HepG2 (cell line): ENCODE measurements around the gene STXBP4. TPM values are rescaled to one million over a fixed set of nuclear protein-coding genes. Genes with fewer than 3 reads are reported as not detected.

ENCODE experiments used
- ATAC-seq: fragments of 200-7000 bp; cut with Tn5 transposase; 3 replicates; pipeline ENCODE4 v1.9.1; 2020; ENCODE audit warnings: mild to moderate bottlenecking, moderate library complexity
- BruUV-seq: library from RNA; stranded (reverse); fragments of 400-500 nt; replicated peaks from 2 replicates; lab custom pipeline; 2021; lab: Mats Ljungman, UMichigan
- CTCF ChIA-PET: fragments of 300-600 bp; formaldehyde crosslinking; extraction: SDS; loops from one replicate; lab custom pipeline; 2021; ENCODE audit warnings: low total read pairs, inconsistent platforms, low intra/inter-chr PET ratio; lab: Yijun Ruan, JAX
- POLR2A ChIA-PET: fragments of 350-600 bp; sonication (Branson Sonifier 250); formaldehyde crosslinking; loops from one replicate; lab custom pipeline; 2020; ENCODE audit warnings: antibody characterized with exemption, inconsistent platforms; lab: Yijun Ruan, JAX
- DNase-seq: peaks from one replicate; pipeline ENCODE4 v3.0.0-alpha.2; 2015; ENCODE audit warnings: low spot score
- FAIRE-seq: peaks from 3 replicates; lab custom pipeline; 2011; peaks lifted over from hg19 to GRCh38; lab: Jason Lieb, UNC
- H2AFZ ChIP-seq: one replicate; pipeline ENCODE4 v1.6.1; 2011; ENCODE audit warnings: low read length, inconsistent platforms
- H3K27ac ChIP-seq: fragments of 300-600 bp; 3 replicates; pipeline ENCODE4 v1.8.0; 2011; ENCODE audit warnings: mixed run types, mild to moderate bottlenecking, mixed read lengths, low read length, inconsistent platforms; ENCODE audit not compliant: insufficient read depth; ENCODE audit errors: extremely low read length
- H3K27me3 ChIP-seq, 2 experiments: fragments of 200-600 bp in 1 of 2; 2 replicates in 1 of 2; 3 replicates in 1 of 2; pipeline versions ENCODE4 v1.6.0 to v1.8.0; 2011; ENCODE audit warnings: low read length in 2 of 2, mild to moderate bottlenecking in 2 of 2, moderate library complexity in 2 of 2, inconsistent platforms in 1 of 2; ENCODE audit not compliant: insufficient read depth in 2 of 2, control insufficient read depth in 1 of 2
- H3K36me3 ChIP-seq, 2 experiments: fragments of 200-600 bp in 1 of 2; replicated peaks in 1 of 2; 2 replicates in 1 of 2; 3 replicates in 1 of 2; pipeline versions ENCODE4 v1.5.1 to v1.8.0; 2011; ENCODE audit warnings: low read length in 2 of 2, inconsistent platforms in 1 of 2; ENCODE audit not compliant: insufficient read depth in 2 of 2, control insufficient read depth in 1 of 2
- H3K4me1 ChIP-seq: 2 replicates; pipeline ENCODE4 v1.5.1; 2012; ENCODE audit warnings: low read length, inconsistent platforms; ENCODE audit not compliant: insufficient read depth
- H3K4me2 ChIP-seq: 2 replicates; pipeline ENCODE4 v1.6.0; 2011; ENCODE audit warnings: low read depth, low read length, inconsistent platforms
- H3K4me3 ChIP-seq, 3 experiments: fragments of 200-600 bp in 1 of 3; sonication (generic), shearing (Covaris generic) in 1 of 3; replicated peaks in 1 of 3; 2 replicates each; pipeline ENCODE4 v1.5.1; 2011 to 2016; ENCODE audit warnings: low read length in 3 of 3, inconsistent platforms in 2 of 3, low read depth in 2 of 3, mild to moderate bottlenecking in 2 of 3, control low read depth in 1 of 3, mixed read lengths in 1 of 3; ENCODE audit not compliant: insufficient read depth in 1 of 3
- H3K79me2 ChIP-seq: one replicate; pipeline ENCODE4 v1.6.1; 2011; ENCODE audit warnings: low read length, inconsistent platforms; ENCODE audit not compliant: insufficient read depth
- H3K9ac ChIP-seq: 2 replicates; pipeline ENCODE4 v1.6.0; 2011; ENCODE audit warnings: mild to moderate bottlenecking, low read depth, low read length, inconsistent platforms; ENCODE audit not compliant: insufficient read depth
- H3K9me3 ChIP-seq: 2 replicates; pipeline ENCODE4 v1.5.1; 2012; ENCODE audit warnings: mild to moderate bottlenecking, low read length
- H4K20me1 ChIP-seq: 2 replicates; pipeline ENCODE4 v1.6.0; 2011; ENCODE audit warnings: inconsistent platforms, mild to moderate bottlenecking, low read length, moderate library complexity; ENCODE audit not compliant: insufficient read depth
- DR1 ChIP-seq: sonication (generic); formaldehyde crosslinking; IDR thresholded peaks from 2 replicates; pipeline ENCODE4 v1.8.0; 2021; ENCODE audit warnings: mild to moderate bottlenecking, missing genetic modification reagents, inconsistent platforms
- GABPB1 ChIP-seq: IDR thresholded peaks from 2 replicates; pipeline ENCODE4 v1.6.1; 2016; ENCODE audit warnings: mild to moderate bottlenecking, missing genetic modification reagents, moderate library complexity, missing compliant biosample characterization
- HOXA9 ChIP-seq: sonication (generic); formaldehyde crosslinking; IDR thresholded peaks from 2 replicates; pipeline ENCODE4 v1.8.1; 2022; ENCODE audit warnings: missing genetic modification reagents, mild to moderate bottlenecking, moderate library complexity, borderline replicate concordance
- RFX1 ChIP-seq: fragments of 450-650 bp; IDR thresholded peaks from 2 replicates; pipeline ENCODE4 v1.6.1; 2017
- RFXAP ChIP-seq: sonication (generic); formaldehyde crosslinking; IDR thresholded peaks from 2 replicates; pipeline ENCODE4 v1.4.0; 2020; ENCODE audit warnings: missing genetic modification reagents, borderline replicate concordance
- SIN3A ChIP-seq: IDR thresholded peaks from 2 replicates; pipeline ENCODE4 v1.6.1; 2011; ENCODE audit warnings: low read depth, mild to moderate bottlenecking, control low read depth, low read length, borderline replicate concordance
- SMARCE1 ChIP-seq: fragments of 450-650 bp; IDR thresholded peaks from 2 replicates; pipeline ENCODE4 v1.6.1; 2017; ENCODE audit warnings: borderline replicate concordance
- SRY ChIP-seq: sonication (generic); formaldehyde crosslinking; IDR thresholded peaks from 2 replicates; pipeline ENCODE4 v1.8.0; 2022; ENCODE audit warnings: mild to moderate bottlenecking, missing genetic modification reagents
- ZNF180 ChIP-seq: sonication (generic); formaldehyde crosslinking; IDR thresholded peaks from 2 replicates; pipeline ENCODE4 v1.4.0; 2020; ENCODE audit warnings: low read depth, missing genetic modification reagents, borderline replicate concordance
- ZNF331 ChIP-seq: sonication (generic); formaldehyde crosslinking; IDR thresholded peaks from 2 replicates; pipeline ENCODE4 v1.4.0; 2020; ENCODE audit warnings: missing genetic modification reagents
- ZNF652 ChIP-seq: IDR thresholded peaks from 2 replicates; pipeline ENCODE4 v1.6.1; 2016; ENCODE audit warnings: low read depth, borderline replicate concordance
- ZNF713 ChIP-seq: sonication (generic); formaldehyde crosslinking; IDR thresholded peaks from 2 replicates; pipeline ENCODE4 v1.4.0; 2020; ENCODE audit warnings: mild to moderate bottlenecking, missing genetic modification reagents
- ZNF746 ChIP-seq: sonication (generic); formaldehyde crosslinking; IDR thresholded peaks from 2 replicates; pipeline ENCODE4 v1.8.0; 2022; ENCODE audit warnings: mild to moderate bottlenecking, missing genetic modification reagents
- ZNF777 ChIP-seq: sonication (generic); formaldehyde crosslinking; IDR thresholded peaks from 2 replicates; pipeline ENCODE4 v1.4.0; 2020; ENCODE audit warnings: missing genetic modification reagents
- ZSCAN22 ChIP-seq: sonication (generic); formaldehyde crosslinking; IDR thresholded peaks from 2 replicates; pipeline ENCODE4 v1.4.0; 2020; ENCODE audit warnings: mild to moderate bottlenecking, missing genetic modification reagents
- WGBS: methylation state at CpG from one replicate; pipeline ENCODE4 v1.1.6; 2017; ENCODE audit warnings: low lambda C conversion rate; 5-methylcytosine and 5-hydroxymethylcytosine counted together
- in situ Hi-C: cut with HindIII; loops from 2 replicates; pipeline ENCODE4 v1.10.0; 2017; ENCODE audit warnings: low pct_unique_long_range_greater_than_20kb; ENCODE audit not compliant: extremely low pct_ligation_motif_present
- intact Hi-C: fragments of 100-400 bp; cut with micrococcal nuclease; formaldehyde crosslinking; loops from one replicate; pipeline ENCODE4 v1.10.0; 2022; ENCODE audit not compliant: unreplicated experiment
- polyA plus RNA-seq, 8 experiments: library from polyadenylated mRNA; depleted of rRNA in 3 of 8; stranded (reverse) in 7 of 8; unstranded in 1 of 8; fragments of >200 nt; fragmentation: Illumina TruSeq in 4 of 8; extraction: Trizol in 4 of 8; gene quantifications; 2 replicates each; pipeline versions ENCODE4 v1.2.1 to v1.2.3, GENCODE V29; 2011 to 2016; ENCODE audit warnings: low read depth in 4 of 8, missing spikeins in 1 of 8, mixed read lengths in 1 of 8; ENCODE audit not compliant: insufficient read depth in 1 of 8
- total RNA-seq, 5 experiments: library from RNA; depleted of rRNA; stranded (reverse); fragments of >200 nt; fragmentation: Illumina TruSeq; extraction: Trizol; gene quantifications; 2 replicates each; pipeline ENCODE4 v1.2.3, GENCODE V29; 2016; ENCODE audit warnings: low read depth in 1 of 5
- TF ChIP-seq, protein P1 (sequence below): sonication (generic); formaldehyde crosslinking; IDR thresholded peaks from 2 replicates; pipeline ENCODE4 v1.5.1; 2020; ENCODE audit warnings: missing genetic modification reagents, mild to moderate bottlenecking, borderline replicate concordance

STXBP4 gene
- total and polyA plus RNA-seq, 2 of the 13 experiments (the other 11 are each of a cell fraction or from before 2014, with no cell fraction given), result 8.5 to 36.1 TPM

DNA sequence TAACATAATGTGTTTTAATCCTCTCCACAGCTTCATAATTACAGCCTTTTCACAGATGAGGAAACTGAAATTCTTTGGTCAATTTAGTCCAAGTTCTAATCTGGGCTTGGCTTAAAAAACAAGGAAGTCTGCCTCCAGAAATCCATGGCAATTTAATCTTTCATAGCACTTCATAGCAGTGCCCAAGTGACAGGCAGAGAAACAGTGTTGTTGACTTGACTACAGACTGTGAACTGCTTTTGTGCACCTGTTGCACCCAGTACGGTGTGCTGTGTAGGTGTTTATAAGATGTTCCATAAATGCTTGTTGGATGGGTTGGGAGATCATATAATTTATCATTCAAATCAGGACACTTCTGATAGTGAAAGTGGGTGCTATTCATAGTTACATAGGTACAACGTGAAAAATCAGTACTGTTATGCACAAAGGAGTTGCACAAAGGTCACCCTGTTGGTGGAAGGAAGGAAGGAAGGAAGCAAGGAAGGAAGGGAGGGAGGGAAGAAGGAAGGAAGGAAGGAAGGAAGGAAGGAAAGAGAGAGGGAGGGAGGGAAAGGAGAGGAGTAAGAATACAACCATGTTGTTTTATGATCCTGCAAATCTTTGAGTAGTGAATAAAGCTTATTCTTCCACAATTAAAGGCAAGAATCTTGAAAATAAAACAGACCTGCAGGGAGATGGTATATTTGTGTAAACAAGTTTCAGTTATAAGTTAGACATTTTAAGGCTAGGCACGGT is 239.7 kb downstream of the STXBP4 start:
- Histone ChIP-seq H3K4me1 (peaks cover 4% of the 10 kb centered on the region), H3K27ac (no peak overlapping the region), H3K79me2 (no peaks in the 10 kb centered on the region), H3K36me3 (no peaks in the 10 kb centered on the region), H2AFZ (no peak overlapping the region), H3K4me3 (no peak overlapping the region), H3K9me3 (no peaks in the 10 kb centered on the region), H3K4me2 (no peak overlapping the region), H3K27me3 (no peaks in the 10 kb centered on the region), H4K20me1 (no peaks in the 10 kb centered on the region), H3K9ac (no peak overlapping the region)
- DNase-seq (no peak), FAIRE-seq (no peak), ATAC-seq (no peak)
- BruUV-seq, result no TSS peak
- WGBS, result 68% methylated on average over 3 of the region's 3 CpGs
- ChIA-PET POLR2A (no interaction called here), CTCF (no interaction called here)
- intact Hi-C loops (no loop called here), in situ Hi-C loops (no loop called here)
- TF ChIP-seq ZNF746 (CRISPR knock-in tag), result no peak
- no peak for TF ChIP-seq RFXAP
- no peak for TF ChIP-seq ZNF777 (CRISPR knock-in tag)
- no peak for TF ChIP-seq DR1 (CRISPR knock-in tag)

DNA sequence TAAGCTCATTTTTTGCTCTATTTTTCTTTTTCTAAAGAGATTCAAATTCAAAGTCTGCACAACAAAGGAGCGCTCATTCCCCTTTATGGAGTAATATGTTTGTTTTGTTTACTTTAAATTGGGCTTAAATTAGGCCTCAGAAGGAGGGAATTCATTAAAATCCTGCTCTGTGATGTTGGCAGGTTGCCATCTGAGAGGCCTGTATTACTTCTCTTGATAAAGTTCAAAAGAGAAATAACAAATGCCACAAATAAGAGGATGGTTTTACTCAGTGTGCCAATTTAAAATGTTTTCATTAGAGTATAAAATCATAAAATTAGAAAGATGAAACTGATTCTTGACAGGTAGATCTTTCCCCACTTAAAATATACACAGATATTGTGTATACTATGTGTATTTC is 241.7 kb downstream of the STXBP4 start:
- Histone ChIP-seq H3K36me3 (no peaks in the 10 kb centered on the region), H3K4me2 (no peak overlapping the region), H3K9ac (no peak overlapping the region), H3K4me1 (peaks cover 16% of the 10 kb centered on the region), H2AFZ (no peak overlapping the region), H3K27me3 (no peaks in the 10 kb centered on the region), H3K79me2 (no peaks in the 10 kb centered on the region), H3K4me3 (no peak overlapping the region), H3K27ac (no peak overlapping the region), H4K20me1 (no peaks in the 10 kb centered on the region), H3K9me3 (no peaks in the 10 kb centered on the region)
- ChIA-PET POLR2A (no interaction called here), CTCF (no interaction called here)
- no TSS peak for BruUV-seq
- WGBS, result 89% methylated on average over 1 of the region's 1 CpG
- FAIRE-seq (no peak), DNase-seq (no peak), ATAC-seq (no peak)
- intact Hi-C loops, result no loop called here
- in situ Hi-C loops, result no loop called here
- TF ChIP-seq ZNF331 (CRISPR knock-in tag), result no peak
- TF ChIP-seq SIN3A, result no peak
- no peak for TF ChIP-seq ZSCAN22 (CRISPR knock-in tag)
- no peak for TF ChIP-seq ZNF652 (CRISPR knock-in tag)
- TF ChIP-seq, protein P1, sequence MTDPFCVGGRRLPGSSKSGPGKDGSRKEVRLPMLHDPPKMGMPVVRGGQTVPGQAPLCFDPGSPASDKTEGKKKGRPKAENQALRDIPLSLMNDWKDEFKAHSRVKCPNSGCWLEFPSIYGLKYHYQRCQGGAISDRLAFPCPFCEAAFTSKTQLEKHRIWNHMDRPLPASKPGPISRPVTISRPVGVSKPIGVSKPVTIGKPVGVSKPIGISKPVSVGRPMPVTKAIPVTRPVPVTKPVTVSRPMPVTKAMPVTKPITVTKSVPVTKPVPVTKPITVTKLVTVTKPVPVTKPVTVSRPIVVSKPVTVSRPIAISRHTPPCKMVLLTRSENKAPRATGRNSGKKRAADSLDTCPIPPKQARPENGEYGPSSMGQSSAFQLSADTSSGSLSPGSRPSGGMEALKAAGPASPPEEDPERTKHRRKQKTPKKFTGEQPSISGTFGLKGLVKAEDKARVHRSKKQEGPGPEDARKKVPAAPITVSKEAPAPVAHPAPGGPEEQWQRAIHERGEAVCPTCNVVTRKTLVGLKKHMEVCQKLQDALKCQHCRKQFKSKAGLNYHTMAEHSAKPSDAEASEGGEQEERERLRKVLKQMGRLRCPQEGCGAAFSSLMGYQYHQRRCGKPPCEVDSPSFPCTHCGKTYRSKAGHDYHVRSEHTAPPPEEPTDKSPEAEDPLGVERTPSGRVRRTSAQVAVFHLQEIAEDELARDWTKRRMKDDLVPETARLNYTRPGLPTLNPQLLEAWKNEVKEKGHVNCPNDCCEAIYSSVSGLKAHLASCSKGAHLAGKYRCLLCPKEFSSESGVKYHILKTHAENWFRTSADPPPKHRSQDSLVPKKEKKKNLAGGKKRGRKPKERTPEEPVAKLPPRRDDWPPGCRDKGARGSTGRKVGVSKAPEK, result no peak
- TF ChIP-seq ZNF180 (CRISPR knock-in tag), result no peak
- TF ChIP-seq ZNF713 (CRISPR knock-in tag), result no peak
- TF ChIP-seq GABPB1, result no peak
- no peak for TF ChIP-seq SRY
- TF ChIP-seq SMARCE1, result no peak
- TF ChIP-seq RFX1, result no peak
- no peak for TF ChIP-seq HOXA9 (CRISPR knock-in tag)
